HepG2 (cell line): ENCODE data around the gene RAPGEF6. TPM values are rescaled to one million over a fixed set of nuclear protein-coding genes. Genes with fewer than 3 reads are reported as not detected.

Source experiments
- ATAC-seq: fragments of 200-7000 bp; cut with Tn5 transposase; 3 replicates; pipeline ENCODE4 v1.9.1; 2020; ENCODE audit warnings: mild to moderate bottlenecking, moderate library complexity
- BruUV-seq: library from RNA; stranded (reverse); fragments of 400-500 nt; replicated peaks from 2 replicates; lab custom pipeline; 2021; lab: Mats Ljungman, UMichigan
- CTCF ChIA-PET: fragments of 300-600 bp; formaldehyde crosslinking; extraction: SDS; loops from one replicate; lab custom pipeline; 2021; ENCODE audit warnings: low total read pairs, inconsistent platforms, low intra/inter-chr PET ratio; lab: Yijun Ruan, JAX
- POLR2A ChIA-PET: fragments of 350-600 bp; sonication (Branson Sonifier 250); formaldehyde crosslinking; loops from one replicate; lab custom pipeline; 2020; ENCODE audit warnings: antibody characterized with exemption, inconsistent platforms; lab: Yijun Ruan, JAX
- DNase-seq: peaks from one replicate; pipeline ENCODE4 v3.0.0-alpha.2; 2015; ENCODE audit warnings: low spot score
- FAIRE-seq: peaks from 3 replicates; lab custom pipeline; 2011; peaks lifted over from hg19 to GRCh38; lab: Jason Lieb, UNC
- H2AFZ ChIP-seq: one replicate; pipeline ENCODE4 v1.6.1; 2011; ENCODE audit warnings: low read length, inconsistent platforms
- H3K27ac ChIP-seq: fragments of 300-600 bp; 3 replicates; pipeline ENCODE4 v1.8.0; 2011; ENCODE audit warnings: mixed run types, mild to moderate bottlenecking, mixed read lengths, low read length, inconsistent platforms; ENCODE audit not compliant: insufficient read depth; ENCODE audit errors: extremely low read length
- H3K27me3 ChIP-seq, 2 experiments: fragments of 200-600 bp in 1 of 2; 2 replicates in 1 of 2; 3 replicates in 1 of 2; pipeline versions ENCODE4 v1.6.0 to v1.8.0; 2011; ENCODE audit warnings: low read length in 2 of 2, mild to moderate bottlenecking in 2 of 2, moderate library complexity in 2 of 2, inconsistent platforms in 1 of 2; ENCODE audit not compliant: insufficient read depth in 2 of 2, control insufficient read depth in 1 of 2
- H3K36me3 ChIP-seq, 2 experiments: fragments of 200-600 bp in 1 of 2; replicated peaks in 1 of 2; 2 replicates in 1 of 2; 3 replicates in 1 of 2; pipeline versions ENCODE4 v1.5.1 to v1.8.0; 2011; ENCODE audit warnings: low read length in 2 of 2, inconsistent platforms in 1 of 2; ENCODE audit not compliant: insufficient read depth in 2 of 2, control insufficient read depth in 1 of 2
- H3K4me1 ChIP-seq: 2 replicates; pipeline ENCODE4 v1.5.1; 2012; ENCODE audit warnings: low read length, inconsistent platforms; ENCODE audit not compliant: insufficient read depth
- H3K4me2 ChIP-seq: 2 replicates; pipeline ENCODE4 v1.6.0; 2011; ENCODE audit warnings: low read depth, low read length, inconsistent platforms
- H3K4me3 ChIP-seq, 3 experiments: fragments of 200-600 bp in 1 of 3; sonication (generic), shearing (Covaris generic) in 1 of 3; replicated peaks in 1 of 3; 2 replicates each; pipeline ENCODE4 v1.5.1; 2011 to 2016; ENCODE audit warnings: low read length in 3 of 3, inconsistent platforms in 2 of 3, low read depth in 2 of 3, mild to moderate bottlenecking in 2 of 3, control low read depth in 1 of 3, mixed read lengths in 1 of 3; ENCODE audit not compliant: insufficient read depth in 1 of 3
- H3K79me2 ChIP-seq: one replicate; pipeline ENCODE4 v1.6.1; 2011; ENCODE audit warnings: low read length, inconsistent platforms; ENCODE audit not compliant: insufficient read depth
- H3K9ac ChIP-seq: 2 replicates; pipeline ENCODE4 v1.6.0; 2011; ENCODE audit warnings: mild to moderate bottlenecking, low read depth, low read length, inconsistent platforms; ENCODE audit not compliant: insufficient read depth
- H3K9me3 ChIP-seq: 2 replicates; pipeline ENCODE4 v1.5.1; 2012; ENCODE audit warnings: mild to moderate bottlenecking, low read length
- H4K20me1 ChIP-seq: 2 replicates; pipeline ENCODE4 v1.6.0; 2011; ENCODE audit warnings: inconsistent platforms, mild to moderate bottlenecking, low read length, moderate library complexity; ENCODE audit not compliant: insufficient read depth
- BRCA1 ChIP-seq: sonication (generic); formaldehyde crosslinking; IDR thresholded peaks from 2 replicates; pipeline ENCODE4 v1.4.0; 2020; ENCODE audit warnings: missing genetic modification reagents
- CREB1 ChIP-seq, 2 experiments: fragments of 450-650 bp in 1 of 2; IDR thresholded peaks; 2 replicates each; pipeline ENCODE4 v1.6.1; 2016 to 2017; ENCODE audit warnings: control low read depth in 1 of 2, mild to moderate bottlenecking in 1 of 2, missing compliant biosample characterization in 1 of 2, missing genetic modification characterization in 1 of 2
- FOSL1 ChIP-seq: sonication (generic); formaldehyde crosslinking; IDR thresholded peaks from 2 replicates; pipeline ENCODE4 v1.9.0; 2021; ENCODE audit warnings: missing genetic modification reagents, borderline replicate concordance
- NFE2L1 ChIP-seq: sonication (generic); formaldehyde crosslinking; IDR thresholded peaks from 2 replicates; pipeline ENCODE4 v1.4.0; 2020; ENCODE audit warnings: missing genetic modification reagents, mild to moderate bottlenecking, borderline replicate concordance
- ZC3H13 ChIP-seq: sonication (generic); formaldehyde crosslinking; IDR thresholded peaks from 2 replicates; pipeline ENCODE4 v1.8.1; 2023; ENCODE audit warnings: mild to moderate bottlenecking, missing genetic modification reagents, moderate library complexity
- ZNF496 ChIP-seq: sonication (generic); formaldehyde crosslinking; IDR thresholded peaks from 2 replicates; pipeline ENCODE4 v1.8.1; 2023; ENCODE audit warnings: mild to moderate bottlenecking, moderate library complexity, missing genetic modification reagents; ENCODE audit not compliant: insufficient replicate concordance
- ZNF510 ChIP-seq: sonication (generic); formaldehyde crosslinking; IDR thresholded peaks from 2 replicates; pipeline ENCODE4 v1.4.0; 2020; ENCODE audit warnings: low read depth, mild to moderate bottlenecking, missing genetic modification reagents
- WGBS: methylation state at CpG from one replicate; pipeline ENCODE4 v1.1.6; 2017; ENCODE audit warnings: low lambda C conversion rate; 5-methylcytosine and 5-hydroxymethylcytosine counted together
- in situ Hi-C: cut with HindIII; loops from 2 replicates; pipeline ENCODE4 v1.10.0; 2017; ENCODE audit warnings: low pct_unique_long_range_greater_than_20kb; ENCODE audit not compliant: extremely low pct_ligation_motif_present
- intact Hi-C: fragments of 100-400 bp; cut with micrococcal nuclease; formaldehyde crosslinking; loops from one replicate; pipeline ENCODE4 v1.10.0; 2022; ENCODE audit not compliant: unreplicated experiment
- polyA plus RNA-seq, 8 experiments: library from polyadenylated mRNA; depleted of rRNA in 3 of 8; stranded (reverse) in 7 of 8; unstranded in 1 of 8; fragments of >200 nt; fragmentation: Illumina TruSeq in 4 of 8; extraction: Trizol in 4 of 8; gene quantifications; 2 replicates each; pipeline versions ENCODE4 v1.2.1 to v1.2.3, GENCODE V29; 2011 to 2016; ENCODE audit warnings: low read depth in 4 of 8, missing spikeins in 1 of 8, mixed read lengths in 1 of 8; ENCODE audit not compliant: insufficient read depth in 1 of 8
- total RNA-seq, 5 experiments: library from RNA; depleted of rRNA; stranded (reverse); fragments of >200 nt; fragmentation: Illumina TruSeq; extraction: Trizol; gene quantifications; 2 replicates each; pipeline ENCODE4 v1.2.3, GENCODE V29; 2016; ENCODE audit warnings: low read depth in 1 of 5
- TF ChIP-seq, protein P1 (sequence below): sonication (generic); formaldehyde crosslinking; IDR thresholded peaks from 2 replicates; pipeline ENCODE4 v1.4.0; 2020; ENCODE audit warnings: mild to moderate bottlenecking, missing genetic modification reagents
- TF ChIP-seq, protein P2 (sequence below): sonication (generic); formaldehyde crosslinking; IDR thresholded peaks from 2 replicates; pipeline ENCODE4 v1.8.1; 2022; ENCODE audit warnings: low read depth, mild to moderate bottlenecking, missing genetic modification reagents
- TF ChIP-seq, protein P3 (sequence below), 2 experiments: sonication (generic) in 1 of 2; formaldehyde crosslinking in 1 of 2; IDR thresholded peaks; 2 replicates each; pipeline versions ENCODE4 v1.5.1 to v1.6.1; 2011 to 2020; ENCODE audit warnings: borderline replicate concordance in 1 of 2, low read depth in 1 of 2, low read length in 1 of 2, mild to moderate bottlenecking in 1 of 2, missing genetic modification reagents in 1 of 2, moderate library complexity in 1 of 2

RAPGEF6 gene
- total and polyA plus RNA-seq, 2 of the 13 experiments (the other 11 are each of a cell fraction or from before 2014, with no cell fraction given) = 7.7 to 24.6 TPM

DNA sequence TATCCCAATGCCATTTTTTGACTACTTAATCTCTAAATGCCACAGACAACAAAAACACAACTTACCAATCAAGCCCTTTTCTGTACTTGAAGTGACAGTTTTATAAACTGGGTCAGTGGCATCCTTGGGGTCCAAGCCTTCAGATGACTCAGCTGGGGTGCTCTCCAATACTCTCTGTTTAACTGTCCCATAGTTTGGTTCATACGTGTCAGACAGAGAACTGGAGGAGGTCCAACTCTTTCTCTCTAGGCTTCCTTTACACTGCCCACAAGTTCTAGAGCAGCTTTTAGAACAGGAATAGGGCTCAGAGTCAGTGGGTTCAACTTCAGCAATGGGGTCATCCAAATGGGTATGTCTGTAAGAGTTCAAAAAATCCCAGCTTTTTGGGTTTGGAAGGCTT is 204.2 kb downstream of the RAPGEF6 start (continued):
- TF ChIP-seq CREB1 (IDR thresholded peaks at IDR 0.05) (no peak), CREB1 (CRISPR knock-in tag; IDR thresholded peaks at IDR 0.05) (no peak), BRCA1 (CRISPR knock-in tag) (no peak), FOSL1 (no peak), ZNF510 (CRISPR knock-in tag) (no peak)
- TF ChIP-seq, protein P1, sequence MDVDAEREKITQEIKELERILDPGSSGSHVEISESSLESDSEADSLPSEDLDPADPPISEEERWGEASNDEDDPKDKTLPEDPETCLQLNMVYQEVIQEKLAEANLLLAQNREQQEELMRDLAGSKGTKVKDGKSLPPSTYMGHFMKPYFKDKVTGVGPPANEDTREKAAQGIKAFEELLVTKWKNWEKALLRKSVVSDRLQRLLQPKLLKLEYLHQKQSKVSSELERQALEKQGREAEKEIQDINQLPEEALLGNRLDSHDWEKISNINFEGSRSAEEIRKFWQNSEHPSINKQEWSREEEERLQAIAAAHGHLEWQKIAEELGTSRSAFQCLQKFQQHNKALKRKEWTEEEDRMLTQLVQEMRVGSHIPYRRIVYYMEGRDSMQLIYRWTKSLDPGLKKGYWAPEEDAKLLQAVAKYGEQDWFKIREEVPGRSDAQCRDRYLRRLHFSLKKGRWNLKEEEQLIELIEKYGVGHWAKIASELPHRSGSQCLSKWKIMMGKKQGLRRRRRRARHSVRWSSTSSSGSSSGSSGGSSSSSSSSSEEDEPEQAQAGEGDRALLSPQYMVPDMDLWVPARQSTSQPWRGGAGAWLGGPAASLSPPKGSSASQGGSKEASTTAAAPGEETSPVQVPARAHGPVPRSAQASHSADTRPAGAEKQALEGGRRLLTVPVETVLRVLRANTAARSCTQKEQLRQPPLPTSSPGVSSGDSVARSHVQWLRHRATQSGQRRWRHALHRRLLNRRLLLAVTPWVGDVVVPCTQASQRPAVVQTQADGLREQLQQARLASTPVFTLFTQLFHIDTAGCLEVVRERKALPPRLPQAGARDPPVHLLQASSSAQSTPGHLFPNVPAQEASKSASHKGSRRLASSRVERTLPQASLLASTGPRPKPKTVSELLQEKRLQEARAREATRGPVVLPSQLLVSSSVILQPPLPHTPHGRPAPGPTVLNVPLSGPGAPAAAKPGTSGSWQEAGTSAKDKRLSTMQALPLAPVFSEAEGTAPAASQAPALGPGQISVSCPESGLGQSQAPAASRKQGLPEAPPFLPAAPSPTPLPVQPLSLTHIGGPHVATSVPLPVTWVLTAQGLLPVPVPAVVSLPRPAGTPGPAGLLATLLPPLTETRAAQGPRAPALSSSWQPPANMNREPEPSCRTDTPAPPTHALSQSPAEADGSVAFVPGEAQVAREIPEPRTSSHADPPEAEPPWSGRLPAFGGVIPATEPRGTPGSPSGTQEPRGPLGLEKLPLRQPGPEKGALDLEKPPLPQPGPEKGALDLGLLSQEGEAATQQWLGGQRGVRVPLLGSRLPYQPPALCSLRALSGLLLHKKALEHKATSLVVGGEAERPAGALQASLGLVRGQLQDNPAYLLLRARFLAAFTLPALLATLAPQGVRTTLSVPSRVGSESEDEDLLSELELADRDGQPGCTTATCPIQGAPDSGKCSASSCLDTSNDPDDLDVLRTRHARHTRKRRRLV = no peak

DNA sequence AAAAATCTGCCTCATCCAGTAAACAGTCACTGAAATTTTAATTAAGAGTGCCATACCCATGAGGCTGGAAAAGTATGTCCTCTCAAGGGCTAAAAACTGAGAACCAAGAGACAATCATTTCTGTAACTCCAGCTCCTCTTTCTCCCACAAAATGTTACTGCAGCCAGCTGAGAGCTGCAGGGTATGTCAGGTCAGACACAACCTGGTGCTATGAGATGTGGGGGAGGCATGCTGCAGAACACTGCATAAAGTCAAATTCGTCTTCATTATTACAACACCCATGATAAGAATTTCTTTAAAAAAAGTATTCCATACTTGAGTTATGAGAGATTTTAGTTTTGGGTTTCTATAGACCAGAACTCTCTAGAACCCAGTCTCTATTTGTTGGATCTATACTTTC is 209.0 kb downstream of the RAPGEF6 start:
- in situ Hi-C loops = loop anchor here (25.0 kb wide), 1 partner anchor 586 kb away; the partner anchor contains the start of gene ACSL6
- ChIA-PET CTCF (no interaction called here), POLR2A (no interaction called here)
- Histone ChIP-seq H3K4me2 (no peak overlapping the region), H3K4me1 (no peaks in the 10 kb centered on the region), H3K36me3 (peaks cover 21 to 64% of the 10 kb centered on the region in 2 experiments; a peak in 4 of 5 replicates), H3K9me3 (no peaks in the 10 kb centered on the region), H3K27me3 (no peaks in the 10 kb centered on the region), H3K9ac (no peak overlapping the region), H3K4me3 (no peak overlapping the region), H4K20me1 (no peaks in the 10 kb centered on the region), H2AFZ (no peak overlapping the region), H3K79me2 (no peaks in the 10 kb centered on the region), H3K27ac (no peak overlapping the region)
- 100% methylated on average over 1 of the region's 1 CpG for WGBS
- BruUV-seq = no TSS peak
- intact Hi-C loops = no loop called here
- FAIRE-seq (no peak), ATAC-seq (no peak), DNase-seq (no peak)
- TF ChIP-seq ZC3H13 (no peak), ZNF496 (CRISPR knock-in tag) (no peak), NFE2L1 (CRISPR knock-in tag) (no peak)
- TF ChIP-seq, protein P2, sequence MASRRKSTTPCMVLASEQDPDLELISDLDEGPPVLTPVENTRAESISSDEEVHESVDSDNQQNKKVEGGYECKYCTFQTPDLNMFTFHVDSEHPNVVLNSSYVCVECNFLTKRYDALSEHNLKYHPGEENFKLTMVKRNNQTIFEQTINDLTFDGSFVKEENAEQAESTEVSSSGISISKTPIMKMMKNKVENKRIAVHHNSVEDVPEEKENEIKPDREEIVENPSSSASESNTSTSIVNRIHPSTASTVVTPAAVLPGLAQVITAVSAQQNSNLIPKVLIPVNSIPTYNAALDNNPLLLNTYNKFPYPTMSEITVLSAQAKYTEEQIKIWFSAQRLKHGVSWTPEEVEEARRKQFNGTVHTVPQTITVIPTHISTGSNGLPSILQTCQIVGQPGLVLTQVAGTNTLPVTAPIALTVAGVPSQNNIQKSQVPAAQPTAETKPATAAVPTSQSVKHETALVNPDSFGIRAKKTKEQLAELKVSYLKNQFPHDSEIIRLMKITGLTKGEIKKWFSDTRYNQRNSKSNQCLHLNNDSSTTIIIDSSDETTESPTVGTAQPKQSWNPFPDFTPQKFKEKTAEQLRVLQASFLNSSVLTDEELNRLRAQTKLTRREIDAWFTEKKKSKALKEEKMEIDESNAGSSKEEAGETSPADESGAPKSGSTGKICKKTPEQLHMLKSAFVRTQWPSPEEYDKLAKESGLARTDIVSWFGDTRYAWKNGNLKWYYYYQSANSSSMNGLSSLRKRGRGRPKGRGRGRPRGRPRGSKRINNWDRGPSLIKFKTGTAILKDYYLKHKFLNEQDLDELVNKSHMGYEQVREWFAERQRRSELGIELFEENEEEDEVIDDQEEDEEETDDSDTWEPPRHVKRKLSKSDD (CRISPR knock-in tag) = no peak
- TF ChIP-seq, protein P3, sequence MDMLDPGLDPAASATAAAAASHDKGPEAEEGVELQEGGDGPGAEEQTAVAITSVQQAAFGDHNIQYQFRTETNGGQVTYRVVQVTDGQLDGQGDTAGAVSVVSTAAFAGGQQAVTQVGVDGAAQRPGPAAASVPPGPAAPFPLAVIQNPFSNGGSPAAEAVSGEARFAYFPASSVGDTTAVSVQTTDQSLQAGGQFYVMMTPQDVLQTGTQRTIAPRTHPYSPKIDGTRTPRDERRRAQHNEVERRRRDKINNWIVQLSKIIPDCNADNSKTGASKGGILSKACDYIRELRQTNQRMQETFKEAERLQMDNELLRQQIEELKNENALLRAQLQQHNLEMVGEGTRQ (IDR thresholded peaks at IDR 0.05; ENCODE audit: low read depth, low read length) = no peak
- TF ChIP-seq, protein P3 (CRISPR knock-in tag; IDR thresholded peaks at IDR 0.05; ENCODE audit: borderline replicate concordance) = no peak
